Transverse colon (tissue), 4 donors: ENCODE measurements around the gene ATRN.

Experiments
- EP300 ChIP-seq: sonication (generic); formaldehyde crosslinking; IDR thresholded peaks from one replicate; pipeline ENCODE4 v1.6.1; 2017; ENCODE audit warnings: antibody characterized with exemption, low read depth
- POLR2A ChIP-seq: fragments of 450-650 bp; IDR thresholded peaks from one replicate; pipeline ENCODE4 v1.6.1; 2016; ENCODE audit warnings: antibody characterized with exemption, mild to moderate bottlenecking, moderate library complexity
- POLR2AphosphoS5 ChIP-seq, 3 donors: sonication (generic); formaldehyde crosslinking; IDR thresholded peaks; one replicate each; pipeline ENCODE4 v1.6.1; 2016; ENCODE audit warnings: antibody characterized with exemption in 3 of 3
- TF ChIP-seq, protein P1 (sequence below), 5 experiments: fragments of 200-600 bp in 3 of 5; fragments of 450-650 bp in 2 of 5; sonication (generic) in 3 of 5; IDR thresholded peaks; 1 replicate in 2 of 5; 2 replicates in 3 of 5; pipeline ENCODE4 v1.5.1; 2016 to 2017; ENCODE audit warnings: antibody characterized with exemption in 5 of 5, inconsistent platforms in 3 of 5, mild to moderate bottlenecking in 2 of 5, moderate library complexity in 1 of 5

GRCh38 chr20:3678198-3678597 is 207.4 kb downstream of the ATRN start:
- TF ChIP-seq, protein P1, sequence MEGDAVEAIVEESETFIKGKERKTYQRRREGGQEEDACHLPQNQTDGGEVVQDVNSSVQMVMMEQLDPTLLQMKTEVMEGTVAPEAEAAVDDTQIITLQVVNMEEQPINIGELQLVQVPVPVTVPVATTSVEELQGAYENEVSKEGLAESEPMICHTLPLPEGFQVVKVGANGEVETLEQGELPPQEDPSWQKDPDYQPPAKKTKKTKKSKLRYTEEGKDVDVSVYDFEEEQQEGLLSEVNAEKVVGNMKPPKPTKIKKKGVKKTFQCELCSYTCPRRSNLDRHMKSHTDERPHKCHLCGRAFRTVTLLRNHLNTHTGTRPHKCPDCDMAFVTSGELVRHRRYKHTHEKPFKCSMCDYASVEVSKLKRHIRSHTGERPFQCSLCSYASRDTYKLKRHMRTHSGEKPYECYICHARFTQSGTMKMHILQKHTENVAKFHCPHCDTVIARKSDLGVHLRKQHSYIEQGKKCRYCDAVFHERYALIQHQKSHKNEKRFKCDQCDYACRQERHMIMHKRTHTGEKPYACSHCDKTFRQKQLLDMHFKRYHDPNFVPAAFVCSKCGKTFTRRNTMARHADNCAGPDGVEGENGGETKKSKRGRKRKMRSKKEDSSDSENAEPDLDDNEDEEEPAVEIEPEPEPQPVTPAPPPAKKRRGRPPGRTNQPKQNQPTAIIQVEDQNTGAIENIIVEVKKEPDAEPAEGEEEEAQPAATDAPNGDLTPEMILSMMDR (IDR thresholded peaks at IDR 0.05), result no peak
- TF ChIP-seq POLR2A (no peak), POLR2AphosphoS5 (IDR thresholded peaks at IDR 0.05) (no peak), EP300 (no peak)
